Measurements from ENCODE around the gene CNOT4. TPM values are rescaled to one million over a fixed set of nuclear protein-coding genes. Genes with fewer than 3 reads are reported as not detected.

Gene CNOT4
- total RNA-seq, 1 experiment from 2014 or later = 16.6 TPM

- DNase-seq (ENCODE audit: low read depth, low spot score) = no peak
These were observed 12.6 kb upstream of the CNOT4 start for GRCh38 chr7:135522509-135522908.

More at GRCh38 chr7:135522509-135522908, 12.6 kb upstream of the CNOT4 start:
- no peaks in the 10 kb centered on the region for H4K20me1 ChIP-seq (ENCODE audit: insufficient read depth)
- H3K79me2 ChIP-seq (ENCODE audit: insufficient read depth, low read length) = no peaks in the 10 kb centered on the region
- H3K36me3 ChIP-seq (ENCODE audit: control insufficient read depth in 1 of 2, insufficient read depth in 2 of 2, low read length in 2 of 2) = no peaks in the 10 kb centered on the region
- no peaks in the 10 kb centered on the region for H3K27me3 ChIP-seq (ENCODE audit: insufficient read depth, low read length)
- no peaks in the 10 kb centered on the region for H3K9me2 ChIP-seq (ENCODE audit: insufficient read depth)
- no peak overlapping the region for H2AFZ ChIP-seq (ENCODE audit: low read depth, low read length, poor library complexity, severe bottlenecking)
- CTCF ChIA-PET = no interaction called here
- H3K27ac ChIP-seq (ENCODE audit: low read depth, low read length) = no peak overlapping the region
- ATAC-seq = no peak
- RAD21 ChIA-PET (ENCODE audit: low non-redundant PET in 1 of 2, low total read pairs in 2 of 2, uncharacterized antibody in 2 of 2, unreplicated experiment in 2 of 2) = no interaction called here
- H3K4me2 ChIP-seq (ENCODE audit: low read length) = no peak overlapping the region
- POLR2A ChIA-PET = no interaction called here
- no peak overlapping the region for H3K4me3 ChIP-seq (replicated peaks in 1 of 2; ENCODE audit: low read depth in 1 of 2, low read length in 2 of 2)
- no peak for TF ChIP-seq SRF (IDR thresholded peaks at IDR 0.05; ENCODE audit: low read depth)
- no peak for TF ChIP-seq ZFX (IDR thresholded peaks at IDR 0.05)
- no peak for TF ChIP-seq MAX (IDR thresholded peaks at IDR 0.05)
- no peak for TF ChIP-seq TCF7L2 (IDR thresholded peaks at IDR 0.05; ENCODE audit: borderline replicate concordance, extremely low read depth, insufficient read depth, insufficient read length)
- TF ChIP-seq, protein P1, sequence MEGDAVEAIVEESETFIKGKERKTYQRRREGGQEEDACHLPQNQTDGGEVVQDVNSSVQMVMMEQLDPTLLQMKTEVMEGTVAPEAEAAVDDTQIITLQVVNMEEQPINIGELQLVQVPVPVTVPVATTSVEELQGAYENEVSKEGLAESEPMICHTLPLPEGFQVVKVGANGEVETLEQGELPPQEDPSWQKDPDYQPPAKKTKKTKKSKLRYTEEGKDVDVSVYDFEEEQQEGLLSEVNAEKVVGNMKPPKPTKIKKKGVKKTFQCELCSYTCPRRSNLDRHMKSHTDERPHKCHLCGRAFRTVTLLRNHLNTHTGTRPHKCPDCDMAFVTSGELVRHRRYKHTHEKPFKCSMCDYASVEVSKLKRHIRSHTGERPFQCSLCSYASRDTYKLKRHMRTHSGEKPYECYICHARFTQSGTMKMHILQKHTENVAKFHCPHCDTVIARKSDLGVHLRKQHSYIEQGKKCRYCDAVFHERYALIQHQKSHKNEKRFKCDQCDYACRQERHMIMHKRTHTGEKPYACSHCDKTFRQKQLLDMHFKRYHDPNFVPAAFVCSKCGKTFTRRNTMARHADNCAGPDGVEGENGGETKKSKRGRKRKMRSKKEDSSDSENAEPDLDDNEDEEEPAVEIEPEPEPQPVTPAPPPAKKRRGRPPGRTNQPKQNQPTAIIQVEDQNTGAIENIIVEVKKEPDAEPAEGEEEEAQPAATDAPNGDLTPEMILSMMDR (IDR thresholded peaks at IDR 0.05 in 2 of 3, conservative IDR thresholded peaks at IDR 0.05 in 1 of 3; ENCODE audit: borderline replicate concordance in 1 of 3, insufficient read depth in 1 of 3, low read depth in 2 of 3, low read length in 2 of 3) = no peak
- TF ChIP-seq JUND (IDR thresholded peaks at IDR 0.05) = no peak
- TF ChIP-seq CEBPB (IDR thresholded peaks at IDR 0.05; ENCODE audit: low read depth) = no peak
- no peak for TF ChIP-seq FOSL1 (IDR thresholded peaks at IDR 0.05; ENCODE audit: low read depth)
- TF ChIP-seq EZH2phosphoT487 (IDR thresholded peaks at IDR 0.05; ENCODE audit: borderline replicate concordance) = no peak
- no peak for TF ChIP-seq CBX3 (IDR thresholded peaks at IDR 0.05; ENCODE audit: low read depth)
- TF ChIP-seq RAD21 (IDR thresholded peaks at IDR 0.05; ENCODE audit: low read depth) = no peak
- no peak for TF ChIP-seq EZH2 (IDR thresholded peaks at IDR 0.05)
- TF ChIP-seq SIN3A (IDR thresholded peaks at IDR 0.05; ENCODE audit: low read depth) = no peak
- no peak for TF ChIP-seq SP1 (IDR thresholded peaks at IDR 0.05; ENCODE audit: low read depth)
- TF ChIP-seq POLR2AphosphoS5 (IDR thresholded peaks at IDR 0.05; ENCODE audit: low read depth, low read length) = no peak
- no peak for TF ChIP-seq ELF1 (IDR thresholded peaks at IDR 0.05; ENCODE audit: borderline replicate concordance, low read depth)
- no TSS peak for BruUV-seq (replicated peaks)
- no peak overlapping the region for H3K9ac ChIP-seq (ENCODE audit: low read length)
- intact Hi-C loops (cut with micrococcal nuclease) = no loop called here
- H3K4me1 ChIP-seq (ENCODE audit: control insufficient read depth in 1 of 2, insufficient read depth in 2 of 2, low read length in 2 of 2) = no peaks in the 10 kb centered on the region
- no peaks in the 10 kb centered on the region for H3K9me3 ChIP-seq (ENCODE audit: control insufficient read depth in 1 of 2, insufficient read depth in 1 of 2, low read depth in 1 of 2, low read length in 2 of 2)
